ENCODE measurements around the gene ZFYVE28. TPM values are rescaled to one million over a fixed set of nuclear protein-coding genes. Genes with fewer than 3 reads are reported as not detected.

The ZFYVE28 gene
- total RNA-seq, 2 donors from 2014 or later: 6.6 to 30.2 TPM

GRCh38 chr4:2301806-2302205 lies 116.6 kb downstream of the ZFYVE28 start:
- TF ChIP-seq POLR2A (IDR thresholded peaks at IDR 0.05) (no peak), POLR2AphosphoS5 (IDR thresholded peaks at IDR 0.05) (no peak)
- no peak overlapping the region for H3K4me3 ChIP-seq
- 68% methylated on average over 19 of the region's 19 CpGs for WGBS
- no peaks in the 10 kb centered on the region for H3K9me3 ChIP-seq
- H3K27ac ChIP-seq: no peak overlapping the region
- intact Hi-C loops (cut with DNase I): no loop called here
- DNase-seq (ENCODE audit: low spot score): no peak
- H3K27me3 ChIP-seq (replicated peaks; ENCODE audit: insufficient read depth): no peaks in the 10 kb centered on the region
- no peaks in the 10 kb centered on the region for H3K36me3 ChIP-seq
- no peaks in the 10 kb centered on the region for H3K4me1 ChIP-seq (replicated peaks)

- no peak for DNase-seq (ENCODE audit: low spot score)
- H3K27ac ChIP-seq: no peak overlapping the region
- H3K27me3 ChIP-seq (replicated peaks; ENCODE audit: insufficient read depth): no peaks in the 10 kb centered on the region
- H3K4me1 ChIP-seq (replicated peaks): no peaks in the 10 kb centered on the region
- H3K36me3 ChIP-seq: no peaks in the 10 kb centered on the region
- intact Hi-C loops (cut with DNase I): no loop called here
- 71% methylated on average over 14 of the region's 14 CpGs for WGBS
- no peak overlapping the region for H3K4me3 ChIP-seq
- H3K9me3 ChIP-seq: no peaks in the 10 kb centered on the region
- TF ChIP-seq POLR2AphosphoS5 (IDR thresholded peaks at IDR 0.05) (no peak), CTCF (IDR thresholded peaks at IDR 0.05) (no peak), POLR2A (IDR thresholded peaks at IDR 0.05) (no peak)
Measured at GRCh38 chr4:2301225-2301642, 117.2 kb downstream of the ZFYVE28 start.

- H3K36me3 ChIP-seq: no peaks in the 10 kb centered on the region
- DNase-seq (ENCODE audit: low spot score): no peak
- WGBS: 77% methylated on average over 37 of the region's 37 CpGs
- no peaks in the 10 kb centered on the region for H3K9me3 ChIP-seq
- H3K27ac ChIP-seq: no peak overlapping the region
- no peaks in the 10 kb centered on the region for H3K27me3 ChIP-seq (replicated peaks; ENCODE audit: insufficient read depth)
- H3K4me3 ChIP-seq: no peak overlapping the region
- intact Hi-C loops (cut with DNase I): no loop called here
- TF ChIP-seq CTCF (IDR thresholded peaks at IDR 0.05): no peak
- no peak for TF ChIP-seq POLR2A (IDR thresholded peaks at IDR 0.05)
- no peaks in the 10 kb centered on the region for H3K4me1 ChIP-seq (replicated peaks)
Measured at GRCh38 chr4:2300431-2301224, 117.8 kb downstream of the ZFYVE28 start.

GRCh38 chr4:2299794-2300193 lies 118.7 kb downstream of the ZFYVE28 start:
- no peak for DNase-seq (ENCODE audit: low spot score)
- intact Hi-C loops (cut with DNase I): no loop called here
- Histone ChIP-seq H3K4me3 (no peak overlapping the region), H3K27me3 (replicated peaks; ENCODE audit: insufficient read depth) (no peaks in the 10 kb centered on the region), H3K9me3 (no peaks in the 10 kb centered on the region), H3K4me1 (replicated peaks) (no peaks in the 10 kb centered on the region), H3K27ac (no peak overlapping the region), H3K36me3 (no peaks in the 10 kb centered on the region)
- TF ChIP-seq CTCF (IDR thresholded peaks at IDR 0.05) (no peak), POLR2AphosphoS5 (IDR thresholded peaks at IDR 0.05) (no peak), POLR2A (IDR thresholded peaks at IDR 0.05) (no peak)
- 95% methylated on average over 2 of the region's 2 CpGs for WGBS

GRCh38 chr4:2298532-2298991 lies 119.9 kb downstream of the ZFYVE28 start:
- Histone ChIP-seq H3K4me1 (replicated peaks) (no peaks in the 10 kb centered on the region), H3K27me3 (replicated peaks; ENCODE audit: insufficient read depth) (no peaks in the 10 kb centered on the region), H3K4me3 (no peak overlapping the region), H3K27ac (no peak overlapping the region), H3K9me3 (no peaks in the 10 kb centered on the region), H3K36me3 (no peaks in the 10 kb centered on the region)
- TF ChIP-seq POLR2AphosphoS5 (IDR thresholded peaks at IDR 0.05) (no peak), CTCF (IDR thresholded peaks at IDR 0.05) (no peak), POLR2A (IDR thresholded peaks at IDR 0.05) (no peak)
- intact Hi-C loops (cut with DNase I): no loop called here
- 84% methylated on average over 16 of the region's 23 CpGs for WGBS
- no peak for DNase-seq (ENCODE audit: low spot score)
